ENCODE data around the gene BRMS1. TPM values are rescaled to one million over a fixed set of nuclear protein-coding genes. Genes with fewer than 3 reads are reported as not detected.

BRMS1 gene
- total and polyA plus RNA-seq, 10 of the 15 experiments (the other 5 are each of a cell fraction or from before 2014, with no cell fraction given) = 2.1 to 85.3 (median 48.5) TPM

GRCh38 chr11:66336234-66337102 is 8.4 kb downstream of the BRMS1 start, which contains the start of gene RIN1 (continued):
- TF ChIP-seq, protein P1, sequence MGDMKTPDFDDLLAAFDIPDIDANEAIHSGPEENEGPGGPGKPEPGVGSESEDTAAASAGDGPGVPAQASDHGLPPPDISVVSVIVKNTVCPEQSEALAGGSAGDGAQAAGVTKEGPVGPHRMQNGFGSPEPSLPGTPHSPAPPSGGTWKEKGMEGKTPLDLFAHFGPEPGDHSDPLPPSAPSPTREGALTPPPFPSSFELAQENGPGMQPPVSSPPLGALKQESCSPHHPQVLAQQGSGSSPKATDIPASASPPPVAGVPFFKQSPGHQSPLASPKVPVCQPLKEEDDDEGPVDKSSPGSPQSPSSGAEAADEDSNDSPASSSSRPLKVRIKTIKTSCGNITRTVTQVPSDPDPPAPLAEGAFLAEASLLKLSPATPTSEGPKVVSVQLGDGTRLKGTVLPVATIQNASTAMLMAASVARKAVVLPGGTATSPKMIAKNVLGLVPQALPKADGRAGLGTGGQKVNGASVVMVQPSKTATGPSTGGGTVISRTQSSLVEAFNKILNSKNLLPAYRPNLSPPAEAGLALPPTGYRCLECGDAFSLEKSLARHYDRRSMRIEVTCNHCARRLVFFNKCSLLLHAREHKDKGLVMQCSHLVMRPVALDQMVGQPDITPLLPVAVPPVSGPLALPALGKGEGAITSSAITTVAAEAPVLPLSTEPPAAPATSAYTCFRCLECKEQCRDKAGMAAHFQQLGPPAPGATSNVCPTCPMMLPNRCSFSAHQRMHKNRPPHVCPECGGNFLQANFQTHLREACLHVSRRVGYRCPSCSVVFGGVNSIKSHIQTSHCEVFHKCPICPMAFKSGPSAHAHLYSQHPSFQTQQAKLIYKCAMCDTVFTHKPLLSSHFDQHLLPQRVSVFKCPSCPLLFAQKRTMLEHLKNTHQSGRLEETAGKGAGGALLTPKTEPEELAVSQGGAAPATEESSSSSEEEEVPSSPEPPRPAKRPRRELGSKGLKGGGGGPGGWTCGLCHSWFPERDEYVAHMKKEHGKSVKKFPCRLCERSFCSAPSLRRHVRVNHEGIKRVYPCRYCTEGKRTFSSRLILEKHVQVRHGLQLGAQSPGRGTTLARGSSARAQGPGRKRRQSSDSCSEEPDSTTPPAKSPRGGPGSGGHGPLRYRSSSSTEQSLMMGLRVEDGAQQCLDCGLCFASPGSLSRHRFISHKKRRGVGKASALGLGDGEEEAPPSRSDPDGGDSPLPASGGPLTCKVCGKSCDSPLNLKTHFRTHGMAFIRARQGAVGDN (IDR thresholded peaks at IDR 0.05) = peak; percentile 59; the same call in 1 of the 2 replicates
- TF ChIP-seq SREBF1 (IDR thresholded peaks at IDR 0.05; ENCODE audit: low read length) (no peak), RUNX3 (IDR thresholded peaks at IDR 0.05; ENCODE audit: low read length) (peak; percentile 96), YY1 (IDR thresholded peaks at IDR 0.05; ENCODE audit: low read depth, low read length) (0 out of 2 replicates have a peak, but pooled peaks have one; percentile 7), WRNIP1 (IDR thresholded peaks at IDR 0.05; ENCODE audit: borderline replicate concordance, low read depth, low read length) (no peak), JUND (IDR thresholded peaks at IDR 0.05; ENCODE audit: low read depth, low read length) (peak; percentile 50; the same call in 1 of the 2 replicates), REST (IDR thresholded peaks at IDR 0.05; ENCODE audit: low read depth, low read length) (no peak), USF2 (IDR thresholded peaks at IDR 0.05; ENCODE audit: borderline replicate concordance, low read depth, low read length) (no peak; the same call in 1 of the 2 replicates), POLR2A (IDR thresholded peaks at IDR 0.05; ENCODE audit: low read depth, low read length) (peak; percentile 41), CREM (IDR thresholded peaks at IDR 0.05; ENCODE audit: low read depth) (peak; percentile 59), JUNB (IDR thresholded peaks at IDR 0.05) (peak; percentile 52; the same call in 1 of the 2 replicates), POLR2AphosphoS5 (IDR thresholded peaks at IDR 0.05; ENCODE audit: low read length) (peak; percentile 50), TCF7 (IDR thresholded peaks at IDR 0.05; ENCODE audit: borderline replicate concordance) (no peak), NFYB (IDR thresholded peaks at IDR 0.05; ENCODE audit: insufficient read depth, low read depth, low read length) (no peak), TCF12 (IDR thresholded peaks at IDR 0.05; ENCODE audit: low read depth, low read length) (peak; percentile 65; the same call in 1 of the 2 replicates), PKNOX1 (IDR thresholded peaks at IDR 0.05) (peak; percentile 26; the same call in 1 of the 2 replicates)
- TF ChIP-seq, protein P2, sequence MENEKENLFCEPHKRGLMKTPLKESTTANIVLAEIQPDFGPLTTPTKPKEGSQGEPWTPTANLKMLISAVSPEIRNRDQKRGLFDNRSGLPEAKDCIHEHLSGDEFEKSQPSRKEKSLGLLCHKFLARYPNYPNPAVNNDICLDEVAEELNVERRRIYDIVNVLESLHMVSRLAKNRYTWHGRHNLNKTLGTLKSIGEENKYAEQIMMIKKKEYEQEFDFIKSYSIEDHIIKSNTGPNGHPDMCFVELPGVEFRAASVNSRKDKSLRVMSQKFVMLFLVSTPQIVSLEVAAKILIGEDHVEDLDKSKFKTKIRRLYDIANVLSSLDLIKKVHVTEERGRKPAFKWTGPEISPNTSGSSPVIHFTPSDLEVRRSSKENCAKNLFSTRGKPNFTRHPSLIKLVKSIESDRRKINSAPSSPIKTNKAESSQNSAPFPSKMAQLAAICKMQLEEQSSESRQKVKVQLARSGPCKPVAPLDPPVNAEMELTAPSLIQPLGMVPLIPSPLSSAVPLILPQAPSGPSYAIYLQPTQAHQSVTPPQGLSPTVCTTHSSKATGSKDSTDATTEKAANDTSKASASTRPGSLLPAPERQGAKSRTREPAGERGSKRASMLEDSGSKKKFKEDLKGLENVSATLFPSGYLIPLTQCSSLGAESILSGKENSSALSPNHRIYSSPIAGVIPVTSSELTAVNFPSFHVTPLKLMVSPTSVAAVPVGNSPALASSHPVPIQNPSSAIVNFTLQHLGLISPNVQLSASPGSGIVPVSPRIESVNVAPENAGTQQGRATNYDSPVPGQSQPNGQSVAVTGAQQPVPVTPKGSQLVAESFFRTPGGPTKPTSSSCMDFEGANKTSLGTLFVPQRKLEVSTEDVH (IDR thresholded peaks at IDR 0.05; ENCODE audit: low read depth, partially characterized antibody) = no peak

All from GM12878 (cell line).